Memory B cell (primary cell): ENCODE results near the gene SMARCC2.
"Not testable (repeated sequence)": the region's sequence is repeated elsewhere in the genome, so short reads cannot be mapped to it uniquely, and the experiment has no call there.

ENCODE experiments used
- ATAC-seq: fragments of 150-1000 bp; cut with Tn5 transposase; 2 replicates; pipeline ENCODE4 v1.10.0; 2021; ENCODE audit warnings: low read depth, mild to moderate bottlenecking, moderate library complexity
- DNase-seq, 2 donors: peaks; one replicate each; pipeline ENCODE4 v3.0.0; 2022; ENCODE audit warnings: low spot score in 2 of 2
- H3K27ac Mint-ChIP-seq: one replicate; pipeline ENCODE4 v1.8.0; 2022; ENCODE audit warnings: mild to moderate bottlenecking, moderate library complexity, mixed read lengths
- H3K27me3 Mint-ChIP-seq: one replicate; pipeline ENCODE4 v1.8.0; 2022; ENCODE audit warnings: mixed read lengths
- H3K36me3 Mint-ChIP-seq: one replicate; pipeline ENCODE4 v1.8.0; 2022; ENCODE audit warnings: mild to moderate bottlenecking, mixed read lengths
- H3K4me1 Mint-ChIP-seq: one replicate; pipeline ENCODE4 v1.8.0; 2022; ENCODE audit warnings: mixed read lengths
- H3K4me3 Mint-ChIP-seq: one replicate; pipeline ENCODE4 v1.8.0; 2022; ENCODE audit warnings: mild to moderate bottlenecking, moderate library complexity, mixed read lengths
- H3K9me3 Mint-ChIP-seq: one replicate; pipeline ENCODE4 v1.8.0; 2022; ENCODE audit warnings: mixed read lengths

The SMARCC2 gene

GRCh38 chr12:56156464-56157200, 32.7 kb downstream of the SMARCC2 start:
- peaks cover 12% of the 10 kb centered on the region for H3K36me3 Mint-ChIP-seq
- not testable (repeated sequence) for ATAC-seq, H3K27me3 Mint-ChIP-seq, DNase-seq, H3K9me3 Mint-ChIP-seq
- H3K4me1 Mint-ChIP-seq: peaks cover 40% of the 10 kb centered on the region
- peak overlapping the region; percentile 96 for H3K4me3 Mint-ChIP-seq
- H3K27ac Mint-ChIP-seq: peak overlapping the region; percentile 98

GRCh38 chr12:56155256-56155845, 33.9 kb downstream of the SMARCC2 start:
- Mint-ChIP-seq H3K27ac (no peak overlapping the region), H3K4me3 (peak overlapping the region; percentile 46), H3K4me1 (peaks cover 36% of the 10 kb centered on the region), H3K36me3 (peaks cover 7% of the 10 kb centered on the region), H3K9me3 (no peaks in the 10 kb centered on the region), H3K27me3 (no peaks in the 10 kb centered on the region)
- DNase-seq (no peak), ATAC-seq (no peak)

- Mint-ChIP-seq H3K9me3 (no peaks in the 10 kb centered on the region), H3K27me3 (no peaks in the 10 kb centered on the region), H3K27ac (no peak overlapping the region), H3K36me3 (peaks cover 3% of the 10 kb centered on the region), H3K4me1 (peaks cover 31% of the 10 kb centered on the region), H3K4me3 (no peak overlapping the region)
- ATAC-seq: no peak
- DNase-seq: no peak
Measured at GRCh38 chr12:56154818-56155217, 34.5 kb downstream of the SMARCC2 start.

GRCh38 chr12:56154246-56154771, 35.0 kb downstream of the SMARCC2 start:
- H3K9me3 Mint-ChIP-seq: no peaks in the 10 kb centered on the region
- no peak for ATAC-seq
- H3K4me3 Mint-ChIP-seq: no peak overlapping the region
- peaks cover 2% of the 10 kb centered on the region for H3K36me3 Mint-ChIP-seq
- no peak for DNase-seq
- H3K27ac Mint-ChIP-seq: no peak overlapping the region
- no peaks in the 10 kb centered on the region for H3K27me3 Mint-ChIP-seq
- H3K4me1 Mint-ChIP-seq: peaks cover 25% of the 10 kb centered on the region

- Mint-ChIP-seq H3K4me3 (peak overlapping the region; percentile 49), H3K9me3 (no peaks in the 10 kb centered on the region), H3K4me1 (peaks cover 19% of the 10 kb centered on the region), H3K36me3 (peaks cover 2% of the 10 kb centered on the region), H3K27ac (no peak overlapping the region), H3K27me3 (no peaks in the 10 kb centered on the region)
- ATAC-seq (no peak), DNase-seq (no peak)
Measured at GRCh38 chr12:56153678-56154065, 35.6 kb downstream of the SMARCC2 start.

- DNase-seq (no peak), ATAC-seq (no peak)
- Mint-ChIP-seq H3K9me3 (no peaks in the 10 kb centered on the region), H3K36me3 (no peaks in the 10 kb centered on the region), H3K4me1 (peaks cover 15% of the 10 kb centered on the region), H3K27me3 (no peaks in the 10 kb centered on the region), H3K4me3 (peak overlapping the region; percentile 96), H3K27ac (peak overlapping the region; percentile 83)
Measured at GRCh38 chr12:56152756-56153677, 36.3 kb downstream of the SMARCC2 start.

- ATAC-seq: peak; percentile 89
- Mint-ChIP-seq H3K4me3 (peak within 1 kb of the TSS; percentile 96), H3K27me3 (no peaks in the 10 kb centered on the region), H3K9me3 (no peaks in the 10 kb centered on the region), H3K4me1 (peaks cover 14% of the 10 kb centered on the region), H3K27ac (peak within 1 kb of the TSS; percentile 83), H3K36me3 (no peaks in the 10 kb centered on the region)
- DNase-seq: peak; percentile 76 to 82
Measured at GRCh38 chr12:56152132-56152755, 37.0 kb downstream of the SMARCC2 start, which contains the start of gene MYL6B. Gene MYL6B (plus strand): TSS chr12:56152587. CDS start chr12:56153919, 1,332 bp downstream.

GRCh38 chr12:56151672-56152131, 37.6 kb downstream of the SMARCC2 start:
- peaks cover 15% of the 10 kb centered on the region for H3K4me1 Mint-ChIP-seq
- peak overlapping the region; percentile 83 for H3K27ac Mint-ChIP-seq
- H3K36me3 Mint-ChIP-seq: no peaks in the 10 kb centered on the region
- peak overlapping the region; percentile 96 for H3K4me3 Mint-ChIP-seq
- DNase-seq (peak; percentile 47 to 49), ATAC-seq (peak; percentile 74)
- no peaks in the 10 kb centered on the region for H3K9me3 Mint-ChIP-seq
- no peaks in the 10 kb centered on the region for H3K27me3 Mint-ChIP-seq

GRCh38 chr12:56150563-56150962, 38.7 kb downstream of the SMARCC2 start:
- no peaks in the 10 kb centered on the region for H3K9me3 Mint-ChIP-seq
- DNase-seq (no peak), ATAC-seq (no peak)
- no peaks in the 10 kb centered on the region for H3K36me3 Mint-ChIP-seq
- H3K27ac Mint-ChIP-seq: peak overlapping the region; percentile 41
- peaks cover 15% of the 10 kb centered on the region for H3K4me1 Mint-ChIP-seq
- H3K4me3 Mint-ChIP-seq: no peak overlapping the region
- H3K27me3 Mint-ChIP-seq: no peaks in the 10 kb centered on the region

- no peak for ATAC-seq
- H3K4me1 Mint-ChIP-seq: peaks cover 13% of the 10 kb centered on the region
- peaks cover 12% of the 10 kb centered on the region for H3K36me3 Mint-ChIP-seq
- no peak overlapping the region for H3K4me3 Mint-ChIP-seq
- H3K27me3 Mint-ChIP-seq: no peaks in the 10 kb centered on the region
- H3K27ac Mint-ChIP-seq: no peak overlapping the region
- H3K9me3 Mint-ChIP-seq: no peaks in the 10 kb centered on the region
- DNase-seq: no peak
Measured at GRCh38 chr12:56146492-56147460, 42.5 kb downstream of the SMARCC2 start.

GRCh38 chr12:56145217-56145616, 44.1 kb downstream of the SMARCC2 start:
- DNase-seq (no peak), ATAC-seq (no peak)
- H3K27me3 Mint-ChIP-seq: no peaks in the 10 kb centered on the region
- H3K27ac Mint-ChIP-seq: no peak overlapping the region
- no peaks in the 10 kb centered on the region for H3K9me3 Mint-ChIP-seq
- peaks cover 11% of the 10 kb centered on the region for H3K4me1 Mint-ChIP-seq
- H3K4me3 Mint-ChIP-seq: no peak overlapping the region
- H3K36me3 Mint-ChIP-seq: peaks cover 22% of the 10 kb centered on the region

GRCh38 chr12:56143870-56144269, 45.4 kb downstream of the SMARCC2 start:
- peaks cover 25% of the 10 kb centered on the region for H3K36me3 Mint-ChIP-seq
- DNase-seq: no peak
- H3K9me3 Mint-ChIP-seq: no peaks in the 10 kb centered on the region
- H3K27ac Mint-ChIP-seq: no peak overlapping the region
- no peak for ATAC-seq
- no peak overlapping the region for H3K4me3 Mint-ChIP-seq
- no peaks in the 10 kb centered on the region for H3K27me3 Mint-ChIP-seq
- peaks cover 11% of the 10 kb centered on the region for H3K4me1 Mint-ChIP-seq
